GM23338 (cell line): Measurements from ENCODE around the gene FBRSL1. TPM values are rescaled to one million over a fixed set of nuclear protein-coding genes. Genes with fewer than 3 reads are reported as not detected.

Source experiments
- ATAC-seq: fragments of 200-7000 bp; cut with Tn5 transposase; 3 replicates; pipeline ENCODE4 v1.9.1; 2020
- DNase-seq: peaks from one replicate; pipeline ENCODE4 v3.0.0-alpha.2; 2015; ENCODE audit warnings: low spot score
- H2AFZ ChIP-seq: fragments of 200-600 bp; sonication (generic); 2 replicates; pipeline ENCODE4 v1.8.0; 2016; ENCODE audit warnings: antibody characterized with exemption, mild to moderate bottlenecking, moderate library complexity
- H3F3A ChIP-seq: fragments of 200-600 bp; sonication (generic); replicated peaks from 2 replicates; pipeline ENCODE4 v1.8.0; 2017; ENCODE audit warnings: antibody characterized with exemption, mixed run types, low read depth
- H3K27ac ChIP-seq: fragments of 200-600 bp; sonication (generic); 2 replicates; pipeline ENCODE4 v1.6.1; 2016; ENCODE audit warnings: low read depth
- H3K27me3 ChIP-seq: fragments of 200-600 bp; sonication (generic); 2 replicates; pipeline ENCODE4 v1.8.0; 2016; ENCODE audit warnings: mild to moderate bottlenecking, mixed run types, moderate library complexity; ENCODE audit not compliant: insufficient read depth
- H3K36me3 ChIP-seq: fragments of 200-600 bp; sonication (generic); 2 replicates; pipeline ENCODE4 v1.8.0; 2016; ENCODE audit warnings: mild to moderate bottlenecking; ENCODE audit not compliant: insufficient read depth
- H3K4me1 ChIP-seq: fragments of 200-600 bp; sonication (generic); 2 replicates; pipeline ENCODE4 v1.8.0; 2016; ENCODE audit warnings: mild to moderate bottlenecking, moderate library complexity; ENCODE audit not compliant: insufficient read depth
- H3K4me2 ChIP-seq: fragments of 200-600 bp; sonication (generic); 2 replicates; pipeline ENCODE4 v1.7.1; 2017; ENCODE audit warnings: mixed run types
- H3K4me3 ChIP-seq: fragments of 200-600 bp; sonication (generic); 2 replicates; pipeline ENCODE4 v1.6.1; 2016; ENCODE audit warnings: mixed run types
- H3K79me2 ChIP-seq: fragments of 200-600 bp; sonication (generic); replicated peaks from 2 replicates; pipeline ENCODE4 v1.8.0; 2017; ENCODE audit warnings: mild to moderate bottlenecking; ENCODE audit not compliant: insufficient read depth
- H3K9me2 ChIP-seq: fragments of 200-600 bp; sonication (generic); 2 replicates; pipeline ENCODE4 v1.8.0; 2017; ENCODE audit not compliant: insufficient read depth
- H4K20me1 ChIP-seq: fragments of 200-600 bp; sonication (generic); replicated peaks from 2 replicates; pipeline ENCODE4 v1.8.0; 2017; ENCODE audit warnings: mild to moderate bottlenecking; ENCODE audit not compliant: insufficient read depth
- H3K27ac Mint-ChIP-seq: 2 replicates; pipeline ENCODE4 v1.8.0; 2020; ENCODE audit warnings: inconsistent platforms, mild to moderate bottlenecking, moderate library complexity, mixed read lengths
- H3K27me3 Mint-ChIP-seq: 3 replicates; pipeline ENCODE4 v1.8.0; 2022; ENCODE audit warnings: low read depth, mild to moderate bottlenecking, moderate library complexity, mixed read lengths, inconsistent platforms; ENCODE audit not compliant: insufficient read depth, poor library complexity
- H3K36me3 Mint-ChIP-seq: 3 replicates; pipeline ENCODE4 v1.8.0; 2021; ENCODE audit warnings: low read depth, mild to moderate bottlenecking, inconsistent platforms, moderate library complexity, mixed read lengths
- H3K4me1 Mint-ChIP-seq: 3 replicates; pipeline ENCODE4 v1.8.0; 2020; ENCODE audit warnings: mild to moderate bottlenecking, inconsistent platforms, mixed read lengths
- H3K4me3 Mint-ChIP-seq: 3 replicates; pipeline ENCODE4 v1.8.0; 2021; ENCODE audit warnings: moderate library complexity, mild to moderate bottlenecking, inconsistent platforms, mixed read lengths
- H3K9me3 Mint-ChIP-seq: 3 replicates; pipeline ENCODE4 v1.8.0; 2020; ENCODE audit warnings: moderate library complexity, mild to moderate bottlenecking, inconsistent platforms, mixed read lengths
- CREB1 ChIP-seq: fragments of 250-450 bp; sonication (Bioruptor Pico); IDR thresholded peaks from 2 replicates; pipeline ENCODE4 v1.5.0; 2020; ENCODE audit warnings: low read depth, mild to moderate bottlenecking, moderate library complexity
- ETS1 ChIP-seq: IDR thresholded peaks from 2 replicates; pipeline ENCODE4 v1.6.1; 2016; ENCODE audit warnings: antibody characterized with exemption
- EZH2 ChIP-seq: fragments of 200-600 bp; sonication (generic); IDR thresholded peaks from one replicate; pipeline ENCODE4 v1.8.0; 2017; ENCODE audit warnings: antibody characterized with exemption, mild to moderate bottlenecking, low read depth; ENCODE audit not compliant: unreplicated experiment
- EZH2phosphoT487 ChIP-seq: fragments of 200-600 bp; sonication (generic); IDR thresholded peaks from one replicate; pipeline ENCODE4 v1.8.1; 2018; ENCODE audit warnings: antibody characterized with exemption; ENCODE audit not compliant: unreplicated experiment
- JUNB ChIP-seq: IDR thresholded peaks from one replicate; pipeline ENCODE4 v1.6.1; 2016; ENCODE audit warnings: antibody characterized with exemption; ENCODE audit not compliant: unreplicated experiment
- NANOG ChIP-seq: IDR thresholded peaks from 2 replicates; pipeline ENCODE4 v1.6.1; 2016; ENCODE audit warnings: antibody characterized with exemption, borderline replicate concordance
- POLR2AphosphoS5 ChIP-seq: IDR thresholded peaks from 2 replicates; pipeline ENCODE4 v1.6.1; 2016; ENCODE audit warnings: antibody characterized with exemption, low read depth
- REST ChIP-seq: IDR thresholded peaks from one replicate; pipeline ENCODE4 v1.6.1; 2018; ENCODE audit warnings: antibody characterized with exemption; ENCODE audit not compliant: unreplicated experiment
- STAT1 ChIP-seq: IDR thresholded peaks from one replicate; pipeline ENCODE4 v1.6.1; 2016; ENCODE audit warnings: antibody characterized with exemption; ENCODE audit not compliant: unreplicated experiment
- ZNF114 ChIP-seq: fragments of 250-450 bp; sonication (Bioruptor Pico); IDR thresholded peaks from 2 replicates; pipeline ENCODE4 v1.5.0; 2020; ENCODE audit warnings: mild to moderate bottlenecking, moderate library complexity
- ZNF331 ChIP-seq: fragments of 250-450 bp; sonication (Bioruptor Pico); IDR thresholded peaks from 2 replicates; pipeline ENCODE4 v1.5.0; 2020; ENCODE audit warnings: low read depth, mild to moderate bottlenecking, moderate library complexity
- polyA plus RNA-seq: library from polyadenylated mRNA; unstranded; fragments of >200 nt; fragmentation: Nextera tagmentation; extraction: Ambion mirVana; gene quantifications from 2 replicates; pipeline ENCODE4 v1.2.1, GENCODE V29; 2016
- total RNA-seq: library from RNA; depleted of rRNA; stranded (reverse); fragments of >200 nt; shearing (Covaris generic); gene quantifications from 2 replicates; pipeline ENCODE4 v1.2.3, GENCODE V29; 2014
- TF ChIP-seq, protein P1 (sequence below), 2 experiments: fragments of 200-600 bp in 1 of 2; sonication (generic) in 1 of 2; conservative IDR thresholded peaks; 2 replicates each; pipeline versions ENCODE4 v1.5.1 to v1.6.1; 2016 to 2017; ENCODE audit warnings: antibody characterized with exemption in 2 of 2, low read depth in 2 of 2, mild to moderate bottlenecking in 2 of 2, moderate library complexity in 1 of 2
- TF ChIP-seq, protein P2 (sequence below): fragments of 250-450 bp; sonication (Bioruptor Pico); IDR thresholded peaks from 2 replicates; pipeline ENCODE4 v1.5.0; 2020; ENCODE audit warnings: mild to moderate bottlenecking, moderate library complexity

FBRSL1 gene
- total and polyA plus RNA-seq, 2 experiments from 2014 or later: 37.8 to 89.8 TPM

DNA sequence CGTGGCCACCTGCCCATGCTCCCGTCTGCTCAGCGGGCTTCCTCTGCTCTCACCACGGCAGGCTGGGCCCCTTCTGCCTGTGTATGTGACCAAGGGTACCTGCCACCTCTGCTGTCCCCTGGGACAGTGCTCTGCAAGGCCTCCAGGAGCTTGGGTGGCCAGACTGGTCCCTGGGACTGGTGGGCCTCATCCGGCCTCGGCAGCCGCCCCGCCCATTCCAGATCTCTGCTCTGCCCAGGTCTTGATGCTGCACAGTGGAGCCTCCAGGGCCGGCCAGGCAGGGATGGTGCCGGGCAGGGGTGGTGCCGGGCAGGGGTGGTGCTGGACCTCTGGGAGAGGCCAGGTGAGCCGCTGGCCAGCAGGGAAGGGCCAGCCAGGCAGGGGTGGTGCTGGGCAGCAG lies 9.0 kb downstream of the FBRSL1 start:
- no peak for ATAC-seq
- no peak for DNase-seq
- Histone ChIP-seq H3K36me3 (no peaks in the 10 kb centered on the region), H3K9me2 (no peaks in the 10 kb centered on the region), H2AFZ (no peak overlapping the region), H4K20me1 (peaks cover 40% of the 10 kb centered on the region), H3K27me3 (no peaks in the 10 kb centered on the region), H3K79me2 (peaks cover 93% of the 10 kb centered on the region), H3K4me2 (no peak overlapping the region), H3K4me3 (no peak overlapping the region), H3K4me1 (peaks cover 11% of the 10 kb centered on the region), H3F3A (no peaks in the 10 kb centered on the region), H3K27ac (no peak overlapping the region)
- Mint-ChIP-seq H3K27ac (no peak overlapping the region), H3K9me3 (no peaks in the 10 kb centered on the region), H3K27me3 (peaks cover 7% of the 10 kb centered on the region), H3K4me1 (peaks cover 10% of the 10 kb centered on the region), H3K36me3 (no peaks in the 10 kb centered on the region; the same call in 2 of the 3 replicates), H3K4me3 (no peak overlapping the region)
- TF ChIP-seq EZH2: no peak
- no peak for TF ChIP-seq EZH2phosphoT487
- TF ChIP-seq, protein P1, sequence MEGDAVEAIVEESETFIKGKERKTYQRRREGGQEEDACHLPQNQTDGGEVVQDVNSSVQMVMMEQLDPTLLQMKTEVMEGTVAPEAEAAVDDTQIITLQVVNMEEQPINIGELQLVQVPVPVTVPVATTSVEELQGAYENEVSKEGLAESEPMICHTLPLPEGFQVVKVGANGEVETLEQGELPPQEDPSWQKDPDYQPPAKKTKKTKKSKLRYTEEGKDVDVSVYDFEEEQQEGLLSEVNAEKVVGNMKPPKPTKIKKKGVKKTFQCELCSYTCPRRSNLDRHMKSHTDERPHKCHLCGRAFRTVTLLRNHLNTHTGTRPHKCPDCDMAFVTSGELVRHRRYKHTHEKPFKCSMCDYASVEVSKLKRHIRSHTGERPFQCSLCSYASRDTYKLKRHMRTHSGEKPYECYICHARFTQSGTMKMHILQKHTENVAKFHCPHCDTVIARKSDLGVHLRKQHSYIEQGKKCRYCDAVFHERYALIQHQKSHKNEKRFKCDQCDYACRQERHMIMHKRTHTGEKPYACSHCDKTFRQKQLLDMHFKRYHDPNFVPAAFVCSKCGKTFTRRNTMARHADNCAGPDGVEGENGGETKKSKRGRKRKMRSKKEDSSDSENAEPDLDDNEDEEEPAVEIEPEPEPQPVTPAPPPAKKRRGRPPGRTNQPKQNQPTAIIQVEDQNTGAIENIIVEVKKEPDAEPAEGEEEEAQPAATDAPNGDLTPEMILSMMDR (conservative IDR thresholded peaks at IDR 0.05; ENCODE audit: low read depth in 2 of 2): no peak
- no peak for TF ChIP-seq NANOG
- TF ChIP-seq REST: no peak
- TF ChIP-seq, protein P2, sequence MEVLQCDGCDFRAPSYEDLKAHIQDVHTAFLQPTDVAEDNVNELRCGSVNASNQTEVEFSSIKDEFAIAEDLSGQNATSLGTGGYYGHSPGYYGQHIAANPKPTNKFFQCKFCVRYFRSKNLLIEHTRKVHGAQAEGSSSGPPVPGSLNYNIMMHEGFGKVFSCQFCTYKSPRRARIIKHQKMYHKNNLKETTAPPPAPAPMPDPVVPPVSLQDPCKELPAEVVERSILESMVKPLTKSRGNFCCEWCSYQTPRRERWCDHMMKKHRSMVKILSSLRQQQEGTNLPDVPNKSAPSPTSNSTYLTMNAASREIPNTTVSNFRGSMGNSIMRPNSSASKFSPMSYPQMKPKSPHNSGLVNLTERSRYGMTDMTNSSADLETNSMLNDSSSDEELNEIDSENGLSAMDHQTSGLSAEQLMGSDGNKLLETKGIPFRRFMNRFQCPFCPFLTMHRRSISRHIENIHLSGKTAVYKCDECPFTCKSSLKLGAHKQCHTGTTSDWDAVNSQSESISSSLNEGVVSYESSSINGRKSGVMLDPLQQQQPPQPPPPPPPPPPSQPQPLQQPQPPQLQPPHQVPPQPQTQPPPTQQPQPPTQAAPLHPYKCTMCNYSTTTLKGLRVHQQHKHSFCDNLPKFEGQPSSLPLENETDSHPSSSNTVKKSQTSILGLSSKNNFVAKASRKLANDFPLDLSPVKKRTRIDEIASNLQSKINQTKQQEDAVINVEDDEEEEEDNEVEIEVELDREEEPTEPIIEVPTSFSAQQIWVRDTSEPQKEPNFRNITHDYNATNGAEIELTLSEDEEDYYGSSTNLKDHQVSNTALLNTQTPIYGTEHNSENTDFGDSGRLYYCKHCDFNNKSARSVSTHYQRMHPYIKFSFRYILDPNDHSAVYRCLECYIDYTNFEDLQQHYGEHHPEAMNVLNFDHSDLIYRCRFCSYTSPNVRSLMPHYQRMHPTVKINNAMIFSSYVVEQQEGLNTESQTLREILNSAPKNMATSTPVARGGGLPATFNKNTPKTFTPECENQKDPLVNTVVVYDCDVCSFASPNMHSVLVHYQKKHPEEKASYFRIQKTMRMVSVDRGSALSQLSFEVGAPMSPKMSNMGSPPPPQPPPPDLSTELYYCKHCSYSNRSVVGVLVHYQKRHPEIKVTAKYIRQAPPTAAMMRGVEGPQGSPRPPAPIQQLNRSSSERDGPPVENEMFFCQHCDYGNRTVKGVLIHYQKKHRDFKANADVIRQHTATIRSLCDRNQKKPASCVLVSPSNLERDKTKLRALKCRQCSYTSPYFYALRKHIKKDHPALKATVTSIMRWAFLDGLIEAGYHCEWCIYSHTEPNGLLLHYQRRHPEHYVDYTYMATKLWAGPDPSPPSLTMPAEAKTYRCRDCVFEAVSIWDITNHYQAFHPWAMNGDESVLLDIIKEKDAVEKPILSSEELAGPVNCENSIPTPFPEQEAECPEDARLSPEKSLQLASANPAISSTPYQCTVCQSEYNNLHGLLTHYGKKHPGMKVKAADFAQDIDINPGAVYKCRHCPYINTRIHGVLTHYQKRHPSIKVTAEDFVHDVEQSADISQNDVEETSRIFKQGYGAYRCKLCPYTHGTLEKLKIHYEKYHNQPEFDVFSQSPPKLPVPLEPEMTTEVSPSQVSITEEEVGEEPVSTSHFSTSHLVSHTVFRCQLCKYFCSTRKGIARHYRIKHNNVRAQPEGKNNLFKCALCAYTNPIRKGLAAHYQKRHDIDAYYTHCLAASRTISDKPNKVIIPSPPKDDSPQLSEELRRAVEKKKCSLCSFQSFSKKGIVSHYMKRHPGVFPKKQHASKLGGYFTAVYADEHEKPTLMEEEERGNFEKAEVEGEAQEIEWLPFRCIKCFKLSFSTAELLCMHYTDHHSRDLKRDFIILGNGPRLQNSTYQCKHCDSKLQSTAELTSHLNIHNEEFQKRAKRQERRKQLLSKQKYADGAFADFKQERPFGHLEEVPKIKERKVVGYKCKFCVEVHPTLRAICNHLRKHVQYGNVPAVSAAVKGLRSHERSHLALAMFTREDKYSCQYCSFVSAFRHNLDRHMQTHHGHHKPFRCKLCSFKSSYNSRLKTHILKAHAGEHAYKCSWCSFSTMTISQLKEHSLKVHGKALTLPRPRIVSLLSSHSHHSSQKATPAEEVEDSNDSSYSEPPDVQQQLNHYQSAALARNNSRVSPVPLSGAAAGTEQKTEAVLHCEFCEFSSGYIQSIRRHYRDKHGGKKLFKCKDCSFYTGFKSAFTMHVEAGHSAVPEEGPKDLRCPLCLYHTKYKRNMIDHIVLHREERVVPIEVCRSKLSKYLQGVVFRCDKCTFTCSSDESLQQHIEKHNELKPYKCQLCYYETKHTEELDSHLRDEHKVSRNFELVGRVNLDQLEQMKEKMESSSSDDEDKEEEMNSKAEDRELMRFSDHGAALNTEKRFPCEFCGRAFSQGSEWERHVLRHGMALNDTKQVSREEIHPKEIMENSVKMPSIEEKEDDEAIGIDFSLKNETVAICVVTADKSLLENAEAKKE (CRISPR knock-in tag): no peak
- TF ChIP-seq STAT1: no peak
- no peak for TF ChIP-seq POLR2AphosphoS5
- TF ChIP-seq CREB1: no peak
- no peak for TF ChIP-seq ZNF331 (CRISPR knock-in tag)
- TF ChIP-seq ETS1: no peak
- TF ChIP-seq ZNF114: no peak
- no peak for TF ChIP-seq JUNB
